Measurements from ENCODE around the gene PEX13.

DNA sequence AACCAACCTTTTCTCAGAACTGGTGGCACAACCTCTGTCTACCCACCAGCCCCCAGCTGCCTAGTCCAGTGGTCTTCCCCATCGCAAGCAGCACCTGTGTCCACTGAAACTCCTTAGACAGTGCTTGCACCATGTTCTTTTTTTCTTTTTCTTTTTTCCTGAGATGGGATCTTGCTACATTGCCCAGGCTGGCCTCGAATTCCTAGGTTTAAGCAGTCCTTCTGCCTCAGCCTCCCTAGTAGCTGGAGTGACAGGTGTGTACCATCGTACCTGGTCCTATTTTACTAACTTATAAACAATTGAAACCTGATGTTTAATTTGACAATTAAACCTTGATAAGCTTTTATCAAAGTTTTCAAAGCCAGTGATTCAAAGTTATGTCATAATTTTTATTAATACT is 78.9 kb downstream of the PEX13 start:
- no peak for TF ChIP-seq POLR2A (IDR thresholded peaks at IDR 0.05)
- TF ChIP-seq, protein P1, sequence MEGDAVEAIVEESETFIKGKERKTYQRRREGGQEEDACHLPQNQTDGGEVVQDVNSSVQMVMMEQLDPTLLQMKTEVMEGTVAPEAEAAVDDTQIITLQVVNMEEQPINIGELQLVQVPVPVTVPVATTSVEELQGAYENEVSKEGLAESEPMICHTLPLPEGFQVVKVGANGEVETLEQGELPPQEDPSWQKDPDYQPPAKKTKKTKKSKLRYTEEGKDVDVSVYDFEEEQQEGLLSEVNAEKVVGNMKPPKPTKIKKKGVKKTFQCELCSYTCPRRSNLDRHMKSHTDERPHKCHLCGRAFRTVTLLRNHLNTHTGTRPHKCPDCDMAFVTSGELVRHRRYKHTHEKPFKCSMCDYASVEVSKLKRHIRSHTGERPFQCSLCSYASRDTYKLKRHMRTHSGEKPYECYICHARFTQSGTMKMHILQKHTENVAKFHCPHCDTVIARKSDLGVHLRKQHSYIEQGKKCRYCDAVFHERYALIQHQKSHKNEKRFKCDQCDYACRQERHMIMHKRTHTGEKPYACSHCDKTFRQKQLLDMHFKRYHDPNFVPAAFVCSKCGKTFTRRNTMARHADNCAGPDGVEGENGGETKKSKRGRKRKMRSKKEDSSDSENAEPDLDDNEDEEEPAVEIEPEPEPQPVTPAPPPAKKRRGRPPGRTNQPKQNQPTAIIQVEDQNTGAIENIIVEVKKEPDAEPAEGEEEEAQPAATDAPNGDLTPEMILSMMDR (IDR thresholded peaks at IDR 0.05): no peak

Measured in adrenal gland (tissue), 5 donors.